NCI-H1694 treated with DMSO at 0.1 percent for 48 hours (cell line): Measurements from ENCODE around the gene SEMA6C.
"Not testable (repeated sequence)": the region's sequence is repeated elsewhere in the genome, so short reads cannot be mapped to it uniquely, and the experiment has no call there.

Experiments
- DNase-seq: peaks from one replicate; lab custom pipeline; 2025; lab: John Stamatoyannopoulos, UW

The SEMA6C gene

DNA sequence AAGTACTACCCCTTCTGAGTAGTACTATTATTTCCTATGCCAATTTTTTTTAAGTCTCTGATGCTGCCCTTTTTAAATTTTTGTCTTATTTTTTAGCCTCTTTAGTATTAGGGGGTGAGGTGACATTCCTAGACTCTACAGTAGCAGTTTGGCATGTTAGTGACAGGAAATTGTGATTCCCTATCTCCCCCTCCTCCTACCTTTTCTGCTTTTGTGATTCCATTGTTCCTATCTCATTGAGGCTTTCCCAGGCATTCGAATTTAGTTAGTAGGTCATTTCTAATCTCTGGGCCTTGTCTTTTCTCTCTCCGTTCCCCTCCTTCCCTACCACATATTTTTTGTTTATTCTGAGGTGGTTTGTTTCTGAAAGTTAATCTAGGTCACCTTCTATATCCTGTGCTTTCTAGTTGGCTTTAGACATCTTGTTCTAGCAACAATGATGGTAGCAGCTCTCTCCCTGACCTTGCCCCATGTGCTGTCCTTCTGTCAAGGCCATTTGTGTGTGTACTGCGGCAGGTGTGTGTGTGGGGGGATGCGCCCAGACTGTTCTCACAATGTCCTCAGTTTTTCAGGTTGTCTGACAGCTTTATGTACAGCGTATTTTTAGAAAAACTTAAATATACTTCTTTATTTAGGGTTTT is 21.5 kb downstream of the SEMA6C start:
- no peak for DNase-seq

DNA sequence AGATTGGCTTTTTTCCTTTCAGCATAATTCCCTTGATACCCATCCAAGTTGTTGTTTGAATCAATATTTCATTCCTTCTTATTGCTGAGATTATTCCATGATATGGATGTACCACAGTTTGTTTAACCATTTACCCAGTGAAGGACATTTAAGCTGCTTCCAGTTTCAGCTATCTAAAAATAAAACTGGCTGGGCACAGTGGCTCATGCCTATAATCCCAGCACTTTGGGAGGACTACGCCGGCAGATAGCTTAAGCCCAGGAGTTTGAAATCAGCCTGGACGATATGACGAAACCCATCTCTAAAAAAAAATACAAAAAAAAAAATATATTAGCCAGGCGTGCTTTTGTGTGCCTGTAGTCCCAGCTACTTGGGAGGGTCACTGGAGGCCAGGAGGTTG is 32.6 kb downstream of the SEMA6C start:
- no peak for DNase-seq

DNA sequence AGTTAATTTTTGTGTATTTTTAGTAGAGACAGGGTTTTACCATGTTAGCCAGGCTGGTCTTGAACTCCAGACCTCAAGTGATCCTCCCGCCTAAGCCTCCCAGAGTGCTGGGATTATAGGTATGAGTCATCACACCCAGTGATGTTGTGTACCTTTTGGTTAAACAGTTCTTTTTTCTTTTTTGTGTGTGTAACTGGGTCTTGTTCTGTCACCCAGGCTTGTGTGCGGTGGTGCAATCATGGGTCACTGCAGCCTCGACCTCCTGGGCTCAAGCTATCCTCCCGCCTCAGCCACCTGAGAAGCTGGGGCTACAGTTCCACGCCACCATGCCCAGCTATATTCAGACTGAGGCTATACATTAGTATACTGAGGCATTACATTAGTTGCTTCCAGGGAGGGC is 38.1 kb downstream of the SEMA6C start:
- no peak for DNase-seq

DNA sequence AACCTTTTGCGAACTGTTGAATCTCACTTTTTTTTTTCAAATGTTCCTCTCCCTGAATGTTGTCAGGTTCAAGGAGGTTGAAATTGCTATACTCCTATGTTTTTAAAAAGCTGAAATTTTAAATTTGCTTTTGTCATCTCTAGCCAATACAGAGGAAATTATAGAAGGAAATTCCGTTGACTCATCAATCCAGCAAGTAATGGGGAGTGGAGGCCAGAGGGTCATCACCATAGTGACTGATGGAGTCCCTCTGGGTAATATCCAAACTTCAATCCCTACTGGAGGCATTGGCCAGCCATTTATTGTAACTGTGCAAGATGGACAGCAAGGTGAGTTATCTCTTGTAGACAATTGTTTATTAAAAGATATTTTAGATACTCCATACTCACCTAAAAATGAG is 39.5 kb downstream of the SEMA6C start:
- DNase-seq = no peak

DNA sequence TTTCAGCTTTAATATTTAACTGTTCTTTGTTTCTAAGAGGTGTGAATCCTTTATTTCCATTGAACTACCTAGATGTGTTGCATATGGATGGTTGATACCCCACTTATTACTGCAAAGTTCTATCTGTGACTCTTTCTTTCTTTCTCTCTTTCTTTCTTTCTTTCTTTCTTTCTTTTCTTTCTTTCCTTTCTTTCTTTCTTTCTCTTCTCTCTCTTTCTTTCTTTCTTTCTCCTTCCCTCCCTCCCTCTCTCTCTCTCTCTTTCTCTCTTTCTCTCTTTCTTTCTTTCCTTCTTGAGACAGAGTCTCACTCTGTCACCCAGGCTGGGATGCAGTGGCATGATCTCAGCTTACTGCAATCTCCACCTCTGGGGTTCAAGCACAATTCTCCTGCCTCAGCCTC is 41.8 kb downstream of the SEMA6C start:
- no peak for DNase-seq

DNA sequence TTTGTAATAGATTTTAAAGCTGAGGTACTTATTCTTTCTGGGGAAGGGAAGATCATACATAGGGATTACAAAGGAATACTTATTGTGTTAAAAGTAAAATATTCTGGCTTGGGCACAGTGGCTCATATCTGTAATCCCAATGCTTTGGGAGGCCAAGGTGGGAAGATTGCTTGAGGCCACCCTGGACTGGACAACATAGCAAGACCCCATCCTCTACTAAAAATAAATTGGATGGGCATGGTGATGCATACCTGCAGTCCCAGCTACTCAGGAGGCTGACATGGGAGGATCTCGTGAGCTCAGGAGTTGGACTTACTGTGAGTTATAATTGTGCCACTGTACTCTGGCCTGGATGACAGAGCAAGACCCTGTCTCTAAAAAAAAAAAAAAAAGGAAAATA is 48.3 kb downstream of the SEMA6C start:
- DNase-seq = no peak

DNA sequence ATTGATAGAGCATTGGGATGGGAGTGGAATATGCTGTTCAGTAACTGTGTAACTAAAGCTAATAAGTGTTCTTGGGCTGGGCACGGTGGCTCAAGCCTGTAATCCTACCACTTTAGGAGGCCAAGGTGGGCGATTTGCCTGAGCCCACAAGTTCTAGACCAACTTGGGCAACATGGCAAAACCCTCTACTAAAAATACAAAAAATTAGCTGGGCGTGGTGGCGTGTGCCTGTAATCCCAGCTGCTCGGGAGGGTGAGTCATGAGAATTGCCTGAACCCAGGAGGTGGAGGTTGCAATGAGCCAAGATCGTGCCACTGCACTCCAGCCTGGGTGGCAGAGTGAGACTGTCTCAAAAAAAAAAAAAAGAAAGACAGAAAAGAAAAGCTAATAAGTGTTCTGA is 49.0 kb downstream of the SEMA6C start:
- not testable (repeated sequence) for DNase-seq

DNA sequence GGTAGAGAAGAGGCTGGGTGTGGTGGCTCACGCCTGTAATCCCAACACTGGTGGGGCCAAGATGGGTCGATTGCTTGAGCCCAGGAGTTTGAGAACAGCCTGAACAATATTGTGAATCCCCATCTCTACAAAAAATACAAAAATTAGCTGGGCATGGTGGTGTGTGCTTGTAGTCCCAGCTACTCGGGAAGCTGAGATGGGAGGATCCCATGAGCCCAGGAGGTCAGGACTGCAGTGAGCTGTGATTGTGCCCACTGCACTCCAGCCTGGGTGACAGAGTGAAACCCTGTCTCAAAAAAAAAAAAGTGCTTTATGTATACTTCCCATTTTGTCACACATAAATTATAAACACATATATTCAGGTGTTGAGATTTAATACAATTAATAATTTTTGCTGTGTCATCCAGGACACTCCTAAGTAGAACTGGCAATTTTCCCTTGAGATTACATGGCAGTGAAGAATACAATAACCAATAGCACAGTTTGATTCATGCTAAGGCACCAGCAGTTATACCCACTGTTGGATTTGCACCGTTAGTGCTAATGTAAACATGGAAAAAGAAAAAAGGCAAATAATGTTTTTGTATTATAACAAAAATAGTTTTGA is 60.4 kb downstream of the SEMA6C start:
- no peak for DNase-seq
